Common myeloid progenitor, CD34-positive (primary cell): ENCODE data around the gene EGFL6.

Source experiments
- CTCF ChIA-PET: fragments of 350-600 bp; sonication (Branson Sonifier 250); formaldehyde crosslinking; loops from one replicate; lab custom pipeline; 2021; ENCODE audit warnings: antibody characterized with exemption; lab: Charles Lee
- POLR2A ChIA-PET: fragments of 350-600 bp; sonication (Branson Sonifier 250); formaldehyde crosslinking; loops from one replicate; lab custom pipeline; 2021; ENCODE audit warnings: antibody characterized with exemption; lab: Charles Lee
- DNase-seq, 3 donors: peaks; one replicate each; pipeline versions ENCODE4 v3.0.0 to v3.0.0-alpha.2; 2013
- H3K27ac ChIP-seq, 2 experiments: 1 replicate in 1 of 2; 2 replicates in 1 of 2; pipeline ENCODE4 v1.7.0; 2013; ENCODE audit warnings: inconsistent platforms in 2 of 2, low read length in 2 of 2, mild to moderate bottlenecking in 2 of 2, low read depth in 1 of 2, moderate library complexity in 1 of 2; ENCODE audit not compliant: severe bottlenecking in 2 of 2, insufficient read depth in 1 of 2, poor library complexity in 1 of 2
- H3K27me3 ChIP-seq, 5 experiments: replicated peaks in 2 of 5; 1 replicate in 3 of 5; 2 replicates in 2 of 5; pipeline versions ENCODE4 v1.6.1 to v1.7.0; 2013; ENCODE audit warnings: low read length in 4 of 5, mild to moderate bottlenecking in 2 of 5, moderate library complexity in 2 of 5, inconsistent platforms in 1 of 5; ENCODE audit not compliant: insufficient read depth in 5 of 5, control insufficient read depth in 4 of 5
- H3K36me3 ChIP-seq, 4 experiments: 1 replicate in 2 of 4; 2 replicates in 2 of 4; pipeline versions ENCODE4 v1.6.1 to v1.7.0; 2013; ENCODE audit warnings: low read length in 3 of 4, control low read depth in 1 of 4, mild to moderate bottlenecking in 1 of 4; ENCODE audit not compliant: control insufficient read depth in 4 of 4, insufficient read depth in 4 of 4
- H3K4me1 ChIP-seq, 4 experiments: 1 replicate in 3 of 4; 2 replicates in 1 of 4; pipeline versions ENCODE4 v1.6.1 to v1.7.1; 2013; ENCODE audit warnings: low read length in 3 of 4, mild to moderate bottlenecking in 3 of 4, control low read depth in 1 of 4, inconsistent platforms in 1 of 4, moderate library complexity in 1 of 4; ENCODE audit not compliant: control insufficient read depth in 4 of 4, insufficient read depth in 4 of 4; ENCODE audit errors: control extremely low read depth in 1 of 4
- H3K4me3 ChIP-seq, 7 experiments: 1 replicate in 4 of 7; 2 replicates in 3 of 7; pipeline versions ENCODE4 v1.5.1 to v1.7.0; 2013; ENCODE audit warnings: mild to moderate bottlenecking in 7 of 7, low read length in 6 of 7, moderate library complexity in 6 of 7, inconsistent platforms in 2 of 7, low read depth in 2 of 7, control low read depth in 1 of 7; ENCODE audit not compliant: insufficient read depth in 4 of 7, control insufficient read depth in 1 of 7; ENCODE audit errors: extremely low read depth in 1 of 7
- H3K9me3 ChIP-seq, 5 experiments: 1 replicate in 4 of 5; 2 replicates in 1 of 5; pipeline versions ENCODE4 v1.6.1 to v1.7.1; 2013; ENCODE audit warnings: low read length in 4 of 5, mild to moderate bottlenecking in 2 of 5, inconsistent platforms in 1 of 5, low read depth in 1 of 5, moderate library complexity in 1 of 5; ENCODE audit not compliant: control insufficient read depth in 4 of 5, insufficient read depth in 2 of 5; ENCODE audit errors: control extremely low read depth in 1 of 5
- WGBS: methylation state at CpG from one replicate; pipeline ENCODE4 v1.1.5; 2013; ENCODE audit not compliant: insufficient coverage; 5-methylcytosine and 5-hydroxymethylcytosine counted together

The EGFL6 gene

GRCh38 chrX:13649838-13650237 is 80.4 kb downstream of the EGFL6 start:
- Histone ChIP-seq H3K36me3 (no peaks in the 10 kb centered on the region), H3K27ac (no peak overlapping the region), H3K4me3 (no peak overlapping the region), H3K27me3 (no peaks in the 10 kb centered on the region), H3K4me1 (peaks cover 6 to 21% (median 12%) of the 10 kb centered on the region in 4 experiments), H3K9me3 (no peaks in the 10 kb centered on the region)
- no peak for DNase-seq
- WGBS, result 81% methylated on average over 3 of the region's 5 CpGs
- ChIA-PET CTCF (interaction anchor here (1.0 kb wide), 2 partner anchors 142 to 145 kb away, joined by 3 read pairs; no protein-coding TSS in a partner anchor), POLR2A (no interaction called here)

- Histone ChIP-seq H3K36me3 (no peaks in the 10 kb centered on the region), H3K4me3 (no peak overlapping the region), H3K27ac (no peak overlapping the region), H3K4me1 (peaks cover 6 to 21% (median 12%) of the 10 kb centered on the region in 4 experiments), H3K27me3 (no peaks in the 10 kb centered on the region), H3K9me3 (no peaks in the 10 kb centered on the region)
- no CpG with 5 or more reads among the region's 1 CpG for WGBS
- POLR2A ChIA-PET, result no interaction called here
- no peak for DNase-seq
- CTCF ChIA-PET, result interaction anchor here (1.0 kb wide), 1 partner anchor 142 kb away, joined by 3 read pairs; no protein-coding TSS in a partner anchor
Measured at GRCh38 chrX:13650318-13650717, 80.9 kb downstream of the EGFL6 start.

- peaks cover 6 to 18% (median 12%) of the 10 kb centered on the region in 4 experiments for H3K4me1 ChIP-seq
- H3K4me3 ChIP-seq, result no peak overlapping the region
- POLR2A ChIA-PET, result no interaction called here
- peaks cover 0 to 4% (median 2%) of the 10 kb centered on the region in 4 experiments for H3K36me3 ChIP-seq
- CTCF ChIA-PET, result no interaction called here
- WGBS, result 87% methylated on average over 3 of the region's 3 CpGs
- no peak overlapping the region for H3K27ac ChIP-seq
- no peaks in the 10 kb centered on the region for H3K27me3 ChIP-seq
- no peaks in the 10 kb centered on the region for H3K9me3 ChIP-seq
- DNase-seq, result no peak
Measured at GRCh38 chrX:13651150-13651549, 81.7 kb downstream of the EGFL6 start.

GRCh38 chrX:13652287-13652793 is 82.9 kb downstream of the EGFL6 start:
- H3K27ac ChIP-seq, result peak overlapping the region in 1 of 2 experiments; percentile 87
- H3K4me3 ChIP-seq, result peak overlapping the region in 6 of 7 experiments; percentile 65 to 88 (median 73)
- ChIA-PET CTCF (no interaction called here), POLR2A (interaction anchor here (0.8 kb wide), 1 partner anchor 82 kb away, joined by 3 read pairs; the partner anchor contains the start of genes OFD1 and TRAPPC2)
- DNase-seq, result peak in 2 of 3 donors; percentile 9 to 27
- H3K27me3 ChIP-seq, result no peaks in the 10 kb centered on the region
- peaks cover 6 to 18% (median 12%) of the 10 kb centered on the region in 4 experiments for H3K4me1 ChIP-seq
- H3K36me3 ChIP-seq, result peaks cover 0 to 5% (median 2%) of the 10 kb centered on the region in 4 experiments
- WGBS, result 30% methylated on average over 3 of the region's 7 CpGs
- no peaks in the 10 kb centered on the region for H3K9me3 ChIP-seq

- CTCF ChIA-PET, result no interaction called here
- H3K36me3 ChIP-seq, result peaks cover 0 to 5% (median 2%) of the 10 kb centered on the region in 4 experiments
- H3K27me3 ChIP-seq, result no peaks in the 10 kb centered on the region
- H3K9me3 ChIP-seq, result no peaks in the 10 kb centered on the region
- POLR2A ChIA-PET, result interaction anchor here (0.8 to 0.9 kb wide), 2 partner anchors 82 to 677 kb away, joined by 3 to 4 read pairs; partner anchors contain the start of genes OFD1 and TRAPPC2
- peaks cover 6 to 14% (median 12%) of the 10 kb centered on the region in 4 experiments for H3K4me1 ChIP-seq
- DNase-seq, result peak; percentile 93 to 97 (median 97)
- peak within 1 kb of the TSS; percentile 69 to 87 for H3K27ac ChIP-seq
- WGBS, result 9% methylated on average over 47 of the region's 54 CpGs
- H3K4me3 ChIP-seq, result peak within 1 kb of the TSS; percentile 60 to 88 (median 73)
Measured at GRCh38 chrX:13652850-13653693, 83.7 kb downstream of the EGFL6 start, which contains the start of gene TCEANC. TSS of gene TCEANC (plus strand) at chrX:13653141. CDS start at chrX:13662509, 9,368 bp downstream.

- Histone ChIP-seq H3K9me3 (no peaks in the 10 kb centered on the region), H3K27ac (peak overlapping the region in 1 of 2 experiments; percentile 87), H3K4me3 (peak overlapping the region in 4 of 7 experiments; percentile 73 to 88 (median 76)), H3K36me3 (peaks cover 0 to 5% (median 2%) of the 10 kb centered on the region in 4 experiments), H3K27me3 (no peaks in the 10 kb centered on the region), H3K4me1 (peaks cover 6 to 18% (median 12%) of the 10 kb centered on the region in 4 experiments)
- no peak for DNase-seq
- POLR2A ChIA-PET, result no interaction called here
- CTCF ChIA-PET, result interaction anchor here (1.5 kb wide), 1 partner anchor 8 kb away, joined by 3 read pairs; no protein-coding TSS in a partner anchor
Measured at GRCh38 chrX:13654116-13654515, 84.7 kb downstream of the EGFL6 start.
